HepG2 (cell line): ENCODE data around the gene ABTB2. TPM values are rescaled to one million over a fixed set of nuclear protein-coding genes. Genes with fewer than 3 reads are reported as not detected.
A peak's percentile ranks its signal among the peaks of the same experiment; 100 is the strongest.

ENCODE experiments used
- ARID5B ChIP-seq: IDR thresholded peaks from 2 replicates; pipeline ENCODE4 v1.4.0; 2020; ENCODE audit warnings: mild to moderate bottlenecking, missing genetic modification reagents
- BRD4 ChIP-seq: sonication (generic); formaldehyde crosslinking; IDR thresholded peaks from 2 replicates; pipeline ENCODE4 v1.4.0; 2020; ENCODE audit warnings: missing genetic modification reagents
- DZIP1 ChIP-seq: sonication (generic); formaldehyde crosslinking; IDR thresholded peaks from 2 replicates; pipeline ENCODE4 v1.5.0; 2020; ENCODE audit warnings: mild to moderate bottlenecking, missing genetic modification reagents
- HMGXB4 ChIP-seq, 2 experiments: sonication (generic) in 1 of 2; formaldehyde crosslinking in 1 of 2; IDR thresholded peaks; 2 replicates each; pipeline versions ENCODE4 v1.4.0 to v1.6.1; 2018 to 2020; ENCODE audit warnings: missing genetic modification reagents in 2 of 2, borderline replicate concordance in 1 of 2, low read depth in 1 of 2, mild to moderate bottlenecking in 1 of 2, missing biosample characterization in 1 of 2
- HNRNPL ChIP-seq: fragments of 200-400 bp; formaldehyde crosslinking; IDR thresholded peaks from 2 replicates; pipeline ENCODE4 v1.6.1; 2017; ENCODE audit warnings: mild to moderate bottlenecking, low read depth, low read length
- HOXA7 ChIP-seq: sonication (generic); formaldehyde crosslinking; IDR thresholded peaks from 2 replicates; pipeline ENCODE4 v1.8.1; 2022; ENCODE audit warnings: mild to moderate bottlenecking, missing genetic modification reagents, moderate library complexity
- IKZF4 ChIP-seq: sonication (generic); formaldehyde crosslinking; IDR thresholded peaks from 2 replicates; pipeline ENCODE4 v1.5.1; 2020; ENCODE audit warnings: borderline replicate concordance, mild to moderate bottlenecking, low read depth, missing genetic modification reagents; ENCODE audit errors: not compliant biosample characterization
- POLR2A ChIP-seq, 2 experiments: IDR thresholded peaks; 2 replicates each; pipeline ENCODE4 v1.6.1; 2011; ENCODE audit warnings: low read depth in 2 of 2, low read length in 2 of 2, mild to moderate bottlenecking in 1 of 2, moderate library complexity in 1 of 2; ENCODE audit not compliant: insufficient read depth in 1 of 2
- PPARG ChIP-seq: conservative IDR thresholded peaks from 2 replicates; pipeline ENCODE4 v1.6.1; 2016; ENCODE audit warnings: missing biosample characterization, missing genetic modification reagents
- SMARCC2 ChIP-seq: fragments of 450-650 bp; IDR thresholded peaks from 2 replicates; pipeline ENCODE4 v1.6.1; 2017; ENCODE audit warnings: antibody characterized with exemption, mild to moderate bottlenecking
- SOX6 ChIP-seq, 2 experiments: fragments of 450-650 bp in 1 of 2; sonication (generic) in 1 of 2; formaldehyde crosslinking in 1 of 2; IDR thresholded peaks; 2 replicates each; pipeline versions ENCODE4 v1.4.0 to v1.6.1; 2017 to 2020; ENCODE audit warnings: antibody characterized with exemption in 1 of 2, mild to moderate bottlenecking in 1 of 2, missing genetic modification reagents in 1 of 2
- ZBTB1 ChIP-seq: sonication (generic); formaldehyde crosslinking; IDR thresholded peaks from 2 replicates; pipeline ENCODE4 v1.4.0; 2020; ENCODE audit warnings: missing genetic modification reagents, borderline replicate concordance
- ZFP90 ChIP-seq: sonication (generic); formaldehyde crosslinking; IDR thresholded peaks from 2 replicates; pipeline ENCODE4 v1.8.0; 2022; ENCODE audit warnings: missing genetic modification reagents, mild to moderate bottlenecking, inconsistent platforms, borderline replicate concordance
- ZNF180 ChIP-seq: sonication (generic); formaldehyde crosslinking; IDR thresholded peaks from 2 replicates; pipeline ENCODE4 v1.4.0; 2020; ENCODE audit warnings: low read depth, missing genetic modification reagents, borderline replicate concordance
- ZNF570 ChIP-seq: sonication (generic); formaldehyde crosslinking; IDR thresholded peaks from 2 replicates; pipeline ENCODE4 v1.4.0; 2020; ENCODE audit warnings: mild to moderate bottlenecking, missing genetic modification reagents, borderline replicate concordance
- polyA plus RNA-seq, 8 experiments: library from polyadenylated mRNA; depleted of rRNA in 3 of 8; stranded (reverse) in 7 of 8; unstranded in 1 of 8; fragments of >200 nt; fragmentation: Illumina TruSeq in 4 of 8; extraction: Trizol in 4 of 8; gene quantifications; 2 replicates each; pipeline versions ENCODE4 v1.2.1 to v1.2.3, GENCODE V29; 2011 to 2016; ENCODE audit warnings: low read depth in 4 of 8, missing spikeins in 1 of 8, mixed read lengths in 1 of 8; ENCODE audit not compliant: insufficient read depth in 1 of 8
- total RNA-seq, 5 experiments: library from RNA; depleted of rRNA; stranded (reverse); fragments of >200 nt; fragmentation: Illumina TruSeq; extraction: Trizol; gene quantifications; 2 replicates each; pipeline ENCODE4 v1.2.3, GENCODE V29; 2016; ENCODE audit warnings: low read depth in 1 of 5
- TF ChIP-seq, protein P1 (sequence below): sonication (generic); formaldehyde crosslinking; IDR thresholded peaks from 2 replicates; pipeline ENCODE4 v1.5.1; 2020; ENCODE audit warnings: missing genetic modification reagents, mild to moderate bottlenecking, borderline replicate concordance

ABTB2 gene
- total and polyA plus RNA-seq, 2 of the 13 experiments (the other 11 are each of a cell fraction or from before 2014, with no cell fraction given): 5.1 to 15.4 TPM

GRCh38 chr11:34105079-34105956 is 252.5 kb downstream of the ABTB2 start, which contains the start of gene NAT10 (continued):
- TF ChIP-seq DZIP1 (CRISPR knock-in tag): no peak
- TF ChIP-seq ZNF180 (CRISPR knock-in tag): no peak
- peak; percentile 77 to 92; a peak in 3 of 4 replicates for TF ChIP-seq HMGXB4 (CRISPR knock-in tag; IDR thresholded peaks at IDR 0.05; ENCODE audit: borderline replicate concordance in 1 of 2, low read depth in 1 of 2)
- peak; percentile 22; the same call in 1 of the 2 replicates for TF ChIP-seq HNRNPL
- TF ChIP-seq, protein P1, sequence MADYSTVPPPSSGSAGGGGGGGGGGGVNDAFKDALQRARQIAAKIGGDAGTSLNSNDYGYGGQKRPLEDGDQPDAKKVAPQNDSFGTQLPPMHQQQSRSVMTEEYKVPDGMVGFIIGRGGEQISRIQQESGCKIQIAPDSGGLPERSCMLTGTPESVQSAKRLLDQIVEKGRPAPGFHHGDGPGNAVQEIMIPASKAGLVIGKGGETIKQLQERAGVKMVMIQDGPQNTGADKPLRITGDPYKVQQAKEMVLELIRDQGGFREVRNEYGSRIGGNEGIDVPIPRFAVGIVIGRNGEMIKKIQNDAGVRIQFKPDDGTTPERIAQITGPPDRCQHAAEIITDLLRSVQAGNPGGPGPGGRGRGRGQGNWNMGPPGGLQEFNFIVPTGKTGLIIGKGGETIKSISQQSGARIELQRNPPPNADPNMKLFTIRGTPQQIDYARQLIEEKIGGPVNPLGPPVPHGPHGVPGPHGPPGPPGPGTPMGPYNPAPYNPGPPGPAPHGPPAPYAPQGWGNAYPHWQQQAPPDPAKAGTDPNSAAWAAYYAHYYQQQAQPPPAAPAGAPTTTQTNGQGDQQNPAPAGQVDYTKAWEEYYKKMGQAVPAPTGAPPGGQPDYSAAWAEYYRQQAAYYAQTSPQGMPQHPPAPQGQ (CRISPR knock-in tag): 0 out of 2 replicates have a peak, but pooled peaks have one; percentile 80
- peak; percentile 56; the same call in 1 of the 2 replicates for TF ChIP-seq PPARG (CRISPR knock-in tag)
- TF ChIP-seq IKZF4: peak; percentile 38
- TF ChIP-seq POLR2A (IDR thresholded peaks at IDR 0.05; ENCODE audit: insufficient read depth in 1 of 2, low read depth in 2 of 2, low read length in 2 of 2): peak; percentile 94 to 98
- 0 out of 2 replicates have a peak, but pooled peaks have one; percentile 76 for TF ChIP-seq ZNF570 (CRISPR knock-in tag)
- TF ChIP-seq BRD4 (CRISPR knock-in tag): peak; percentile 74
- TF ChIP-seq SMARCC2: no peak
- no peak for TF ChIP-seq HOXA7 (CRISPR knock-in tag)
- TF ChIP-seq ARID5B (CRISPR knock-in tag): peak; percentile 64
- TF ChIP-seq ZBTB1 (CRISPR knock-in tag): no peak
- TF ChIP-seq SOX6 (IDR thresholded peaks at IDR 0.05): no peak
- TF ChIP-seq SOX6 (CRISPR knock-in tag; IDR thresholded peaks at IDR 0.05): no peak
- peak; percentile 93; the same call in 1 of the 2 replicates for TF ChIP-seq ZFP90 (CRISPR knock-in tag)
